Measurements from ENCODE around the gene SEMA3D.

DNA sequence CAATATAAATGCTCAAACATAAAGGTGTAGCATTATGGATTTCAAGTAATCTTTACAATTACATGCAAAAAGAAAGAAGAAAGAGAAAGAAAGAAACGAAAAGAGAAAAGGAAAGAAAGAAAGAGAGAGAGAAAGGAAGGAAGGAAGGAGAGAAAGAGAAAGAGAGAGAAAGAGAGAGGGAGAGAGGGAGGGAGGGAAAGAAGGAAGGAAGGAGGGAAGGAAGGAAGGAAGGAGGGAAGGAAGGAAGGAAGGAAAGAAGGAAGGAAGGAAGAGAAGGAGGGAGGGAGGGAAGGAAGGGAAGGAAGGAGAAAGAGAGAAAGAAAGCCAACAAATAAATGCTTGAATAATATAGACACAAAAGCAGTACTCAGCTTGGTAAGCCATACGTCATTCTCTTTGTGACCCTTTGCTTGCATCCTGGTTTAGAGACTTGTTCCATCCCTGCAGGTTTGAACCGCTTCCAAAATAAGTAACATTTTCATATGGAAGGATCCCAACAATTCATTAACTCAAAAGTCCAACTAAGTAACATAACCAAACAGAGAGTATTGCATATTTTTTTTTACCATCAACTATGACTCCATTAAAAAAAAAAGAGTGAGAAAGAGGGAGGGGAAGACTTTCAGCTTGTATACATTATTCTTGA lies 95.8 kb downstream of the SEMA3D start:
- TF ChIP-seq, protein P1, sequence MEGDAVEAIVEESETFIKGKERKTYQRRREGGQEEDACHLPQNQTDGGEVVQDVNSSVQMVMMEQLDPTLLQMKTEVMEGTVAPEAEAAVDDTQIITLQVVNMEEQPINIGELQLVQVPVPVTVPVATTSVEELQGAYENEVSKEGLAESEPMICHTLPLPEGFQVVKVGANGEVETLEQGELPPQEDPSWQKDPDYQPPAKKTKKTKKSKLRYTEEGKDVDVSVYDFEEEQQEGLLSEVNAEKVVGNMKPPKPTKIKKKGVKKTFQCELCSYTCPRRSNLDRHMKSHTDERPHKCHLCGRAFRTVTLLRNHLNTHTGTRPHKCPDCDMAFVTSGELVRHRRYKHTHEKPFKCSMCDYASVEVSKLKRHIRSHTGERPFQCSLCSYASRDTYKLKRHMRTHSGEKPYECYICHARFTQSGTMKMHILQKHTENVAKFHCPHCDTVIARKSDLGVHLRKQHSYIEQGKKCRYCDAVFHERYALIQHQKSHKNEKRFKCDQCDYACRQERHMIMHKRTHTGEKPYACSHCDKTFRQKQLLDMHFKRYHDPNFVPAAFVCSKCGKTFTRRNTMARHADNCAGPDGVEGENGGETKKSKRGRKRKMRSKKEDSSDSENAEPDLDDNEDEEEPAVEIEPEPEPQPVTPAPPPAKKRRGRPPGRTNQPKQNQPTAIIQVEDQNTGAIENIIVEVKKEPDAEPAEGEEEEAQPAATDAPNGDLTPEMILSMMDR (IDR thresholded peaks at IDR 0.05) = no peak
- TF ChIP-seq POLR2A (IDR thresholded peaks at IDR 0.05) = no peak
